GM21423 (cell line): Measurements from ENCODE around the gene ZNF814.
A peak's percentile ranks its signal among the peaks of the same experiment; 100 is the strongest.
"Not testable (repeated sequence)": the region's sequence is repeated elsewhere in the genome, so short reads cannot be mapped to it uniquely, and the experiment has no call there.

Source experiments
- ATAC-seq: cut with Tn5 transposase; IDR thresholded peaks from one replicate; pipeline ENCODE4 v1.9.1; 2021; ENCODE audit warnings: mild to moderate bottlenecking, moderate library complexity; ENCODE audit not compliant: unreplicated experiment

ZNF814 gene

DNA sequence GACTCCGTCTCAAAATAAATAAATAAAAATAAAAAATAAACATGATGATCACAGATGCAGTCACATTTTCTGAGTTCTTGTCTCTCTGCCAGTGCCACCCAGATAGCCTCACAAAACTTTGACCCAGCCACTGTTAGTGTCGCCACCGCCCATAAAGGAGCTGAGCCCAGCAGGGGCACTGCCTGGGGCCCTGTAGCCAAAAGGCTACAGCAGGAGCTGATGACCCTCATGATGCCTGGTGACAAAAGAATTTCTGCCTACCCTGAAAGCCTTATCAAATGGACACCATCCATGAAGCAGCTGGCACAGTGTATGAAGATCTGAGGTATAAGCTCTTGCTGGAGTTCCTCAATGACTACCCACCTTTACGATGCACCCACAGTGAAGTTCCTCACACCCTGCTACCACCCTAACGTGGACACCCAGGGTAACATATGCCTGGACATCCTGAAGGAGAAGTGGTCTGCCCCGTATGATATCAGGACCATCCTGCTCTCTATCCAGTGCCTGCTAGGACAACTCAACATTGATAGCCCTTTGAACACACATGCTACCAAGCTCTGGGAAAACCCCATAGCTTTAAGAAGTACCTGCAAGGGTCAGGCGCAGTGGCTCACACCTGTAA lies 20.9 kb downstream of the ZNF814 start:
- no peak for ATAC-seq

DNA sequence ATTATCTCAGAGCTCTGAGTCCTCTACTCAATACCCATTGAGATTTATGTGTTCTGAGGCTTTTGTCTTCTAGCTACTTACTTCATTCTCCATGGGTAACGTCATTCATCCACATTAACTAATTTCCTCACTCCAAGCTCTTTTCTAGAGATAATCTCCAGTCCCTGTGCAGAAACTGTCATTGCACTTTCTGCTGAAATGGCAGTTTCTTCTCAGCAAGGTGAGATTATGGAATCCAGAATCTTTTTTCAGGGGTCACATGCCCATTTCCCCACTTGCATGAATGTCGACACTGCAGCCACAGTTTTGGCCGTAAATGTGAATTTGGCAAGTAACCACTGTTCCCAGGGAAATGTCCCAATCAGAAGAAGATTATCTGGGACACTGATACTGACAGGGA lies 26.5 kb downstream of the ZNF814 start:
- ATAC-seq = not testable (repeated sequence)

DNA sequence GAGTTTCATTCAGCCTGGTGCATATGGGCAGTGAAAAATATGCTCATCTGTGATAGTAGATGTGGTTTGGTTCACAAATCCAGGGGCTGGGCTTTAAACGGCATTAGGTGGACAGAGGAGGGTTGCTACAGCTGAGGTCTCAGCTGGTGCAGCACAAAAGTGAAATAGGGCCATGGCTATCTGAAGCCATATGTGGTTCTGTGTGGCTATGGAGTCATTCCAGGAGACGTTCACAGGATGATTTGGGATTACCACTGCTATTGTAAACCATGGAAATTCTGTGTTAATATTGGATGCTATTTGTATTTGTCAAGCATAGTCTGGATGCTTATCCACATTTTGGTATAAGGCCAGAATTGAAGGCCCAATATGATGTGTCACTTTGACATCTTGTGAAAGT lies 34.7 kb downstream of the ZNF814 start:
- not testable (repeated sequence) for ATAC-seq

DNA sequence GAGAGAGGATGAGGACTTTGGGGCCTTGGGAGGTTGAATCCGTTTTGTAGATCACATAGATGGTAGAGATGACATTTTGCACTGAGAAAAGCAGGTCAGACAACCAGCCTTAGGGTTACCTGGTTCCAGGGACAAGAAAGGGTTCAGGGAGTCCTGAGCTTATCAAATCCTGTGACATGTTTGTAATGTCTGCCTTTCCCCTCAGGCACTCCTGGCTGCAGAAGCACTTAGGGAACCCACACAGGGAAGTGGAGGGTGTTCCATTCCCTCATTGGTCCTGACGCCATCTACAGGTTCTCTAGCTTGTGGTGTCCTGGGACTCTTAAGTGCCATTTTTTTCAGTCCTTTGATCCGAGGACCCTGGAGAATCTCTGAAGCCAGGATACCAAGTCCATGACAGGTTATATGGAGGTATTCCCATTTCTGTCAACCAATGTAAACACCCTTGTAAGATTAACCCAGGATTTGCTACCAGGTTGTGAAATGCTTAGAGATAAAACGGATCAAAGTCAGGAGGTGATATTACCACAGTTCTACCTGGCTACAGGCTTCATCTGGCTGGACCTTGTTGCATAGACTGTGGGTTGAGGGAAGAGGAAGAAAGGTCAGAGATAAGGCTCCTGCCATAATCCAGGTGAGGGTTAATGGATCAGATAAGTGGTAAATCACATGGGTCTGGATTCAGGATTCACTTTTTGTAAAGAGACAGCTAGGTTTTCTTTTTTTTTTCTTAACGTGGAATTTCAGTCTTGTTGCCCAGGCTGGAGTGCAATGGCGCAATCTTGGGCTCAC lies 36.8 kb downstream of the ZNF814 start:
- not testable (repeated sequence) for ATAC-seq

DNA sequence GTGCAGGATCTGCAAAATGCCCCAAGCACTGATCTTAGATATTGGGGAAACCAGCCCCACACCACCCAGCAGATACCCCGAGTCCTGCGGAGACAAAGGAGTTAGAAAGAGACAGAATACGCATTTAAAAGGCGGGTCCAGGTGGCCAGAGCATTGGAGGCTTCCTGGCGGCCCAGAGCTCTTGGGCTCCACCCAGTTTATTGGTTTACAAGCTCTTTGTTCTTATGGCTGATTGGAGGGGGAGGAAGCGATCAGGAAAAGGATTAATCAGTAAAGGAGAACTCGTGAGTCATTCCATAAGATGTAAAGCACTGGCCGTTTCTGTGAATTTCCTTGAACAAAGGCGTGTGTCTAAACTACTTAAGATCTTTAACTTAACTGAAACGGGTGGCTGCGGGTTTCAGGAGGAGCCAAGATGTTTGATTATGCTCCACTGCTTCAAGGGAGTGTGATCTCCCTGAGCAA lies 38.3 kb downstream of the ZNF814 start:
- ATAC-seq = no peak

DNA sequence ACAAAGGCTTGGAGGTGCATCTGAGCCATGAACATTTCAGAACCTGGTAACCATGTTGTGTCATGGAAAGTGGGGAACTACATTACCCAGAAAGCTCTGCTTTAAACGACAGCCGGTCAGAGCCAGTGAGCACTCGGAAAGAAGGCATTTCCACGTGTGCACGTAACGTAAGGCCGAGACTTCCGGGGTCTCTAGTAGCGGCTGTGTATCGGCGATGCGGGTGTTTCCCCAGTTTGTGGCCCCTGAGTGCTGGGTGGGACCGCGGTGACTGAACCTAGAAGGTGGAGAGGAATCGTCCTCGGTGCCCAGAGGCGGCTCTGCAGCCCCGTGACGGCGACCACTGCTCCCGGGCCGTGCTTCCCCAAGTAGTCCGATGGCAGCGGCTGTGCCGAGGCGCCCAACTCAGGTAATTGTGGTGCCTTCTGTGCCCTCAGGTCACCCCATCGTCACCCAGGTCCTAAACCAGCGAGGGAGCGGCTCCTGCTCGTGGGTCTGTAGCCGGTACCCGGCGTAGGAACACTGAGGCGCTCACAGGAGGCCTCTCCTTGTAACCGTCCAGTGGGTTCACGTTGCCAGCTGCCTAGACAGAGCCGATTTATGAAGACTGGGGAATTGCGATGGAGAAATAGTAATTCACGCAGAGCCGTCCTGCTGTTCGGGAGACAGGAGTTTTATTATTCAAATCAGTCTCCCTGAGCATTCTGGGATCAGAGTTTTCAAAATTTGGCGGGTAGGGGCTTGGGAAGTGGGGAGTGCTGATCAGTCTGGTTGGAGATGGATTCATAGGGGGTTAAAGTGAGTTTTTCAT lies 39.0 kb downstream of the ZNF814 start, which contains the start of gene ZNF587:
Gene ZNF587 (plus strand): TSS at position 194 of the 808 bp plus-strand sequence. CDS start 180 bp downstream, at position 374.
- peak; percentile 99 for ATAC-seq

DNA sequence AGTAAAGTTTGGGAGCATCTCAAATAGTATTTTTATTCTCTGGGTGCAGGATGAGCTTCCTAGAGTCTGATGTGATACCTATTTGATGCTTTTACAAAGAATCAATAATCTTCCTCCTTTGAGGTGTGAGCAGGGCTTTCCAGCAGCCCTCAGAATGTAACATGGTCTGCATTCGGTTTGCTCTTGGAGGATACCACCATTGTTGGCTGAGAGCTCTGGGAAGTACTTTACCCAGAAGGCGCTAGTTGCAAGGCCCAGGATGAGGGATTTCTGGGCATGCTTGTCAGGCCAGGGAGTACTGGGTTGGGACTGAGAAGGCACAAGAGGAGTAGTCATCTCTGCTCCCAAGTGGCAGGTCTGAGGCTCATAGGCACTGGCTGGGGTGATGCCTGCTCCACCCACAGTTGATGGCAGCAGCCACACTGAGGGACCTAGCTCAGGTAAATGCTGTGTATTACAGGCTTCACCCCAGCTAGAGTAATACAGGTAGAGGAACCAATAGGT lies 39.6 kb downstream of the ZNF814 start:
- peak; percentile 28 for ATAC-seq

DNA sequence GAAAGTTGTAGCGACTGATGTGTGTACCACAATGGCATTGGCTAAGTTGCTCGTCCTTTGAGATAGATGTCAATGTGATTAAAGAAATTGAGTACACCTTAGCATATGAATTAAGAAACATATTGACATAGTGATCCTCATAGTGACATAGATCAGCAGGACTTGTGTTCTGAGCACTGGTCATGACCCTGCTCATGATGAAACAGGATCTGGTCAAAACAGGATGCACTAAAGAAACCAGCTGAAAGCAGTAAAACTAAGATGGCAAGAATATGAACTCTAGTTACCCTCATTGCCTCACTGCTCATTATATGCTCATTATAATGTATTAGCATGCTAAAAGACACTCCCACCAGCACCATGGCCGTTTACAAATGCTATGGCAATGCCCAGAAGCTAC lies 41.7 kb downstream of the ZNF814 start:
- not testable (repeated sequence) for ATAC-seq

DNA sequence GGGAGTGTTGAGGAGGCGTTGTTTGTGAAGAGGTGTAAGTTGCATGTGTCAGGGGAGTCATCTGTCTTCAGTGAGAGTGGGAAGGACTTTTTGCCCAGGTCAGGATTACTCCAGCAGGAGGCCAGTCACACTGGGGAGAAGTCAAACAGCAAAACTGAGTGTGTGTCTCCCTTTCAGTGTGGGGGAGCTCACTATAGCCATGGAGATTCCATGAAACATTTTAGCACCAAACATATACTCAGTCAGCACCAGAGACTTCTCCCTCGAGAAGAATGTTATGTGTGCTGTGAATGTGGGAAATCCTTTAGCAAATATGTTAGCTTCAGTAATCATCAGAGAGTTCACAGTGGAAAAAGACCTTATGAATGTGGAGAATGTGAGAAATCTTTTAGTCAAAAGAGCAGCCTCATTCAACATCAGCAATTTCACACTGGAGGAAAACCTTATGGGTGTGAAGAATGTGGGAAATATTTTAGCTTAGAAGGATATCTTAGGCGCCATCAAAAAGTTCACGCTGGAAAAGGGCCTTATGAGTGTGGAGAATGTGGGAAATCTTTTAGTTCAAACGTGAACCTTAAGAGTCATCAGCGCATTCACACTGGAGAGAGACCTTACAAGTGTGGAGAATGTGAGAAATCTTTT lies 47.6 kb downstream of the ZNF814 start:
- no peak for ATAC-seq

DNA sequence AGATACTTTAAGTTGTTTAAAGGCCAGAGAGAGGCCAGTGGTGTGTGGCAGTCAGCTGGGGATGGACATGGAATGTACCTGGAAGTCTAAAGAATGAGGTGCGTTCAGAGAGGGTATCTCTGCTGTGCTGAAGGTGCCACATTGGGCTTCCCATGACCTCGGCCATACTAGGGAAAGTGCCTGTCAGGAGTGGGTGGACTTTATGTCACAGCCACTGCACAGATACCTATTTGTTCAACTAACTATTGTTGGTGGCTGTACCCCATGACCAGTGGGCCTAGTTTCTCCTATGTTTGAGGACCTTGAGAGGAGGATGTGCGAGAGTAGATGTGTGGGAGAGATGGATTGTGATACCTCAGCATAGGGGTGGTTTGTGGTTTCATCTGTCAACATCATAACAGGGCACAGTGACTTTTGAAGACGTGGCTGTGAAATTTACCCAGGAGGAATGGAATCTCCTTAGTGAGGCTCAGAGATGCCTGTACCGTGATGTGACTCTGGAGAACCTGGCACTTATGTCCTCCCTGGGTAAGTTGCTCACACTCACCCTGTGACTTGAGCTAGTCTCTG lies 50.1 kb downstream of the ZNF814 start:
- not testable (repeated sequence) for ATAC-seq

DNA sequence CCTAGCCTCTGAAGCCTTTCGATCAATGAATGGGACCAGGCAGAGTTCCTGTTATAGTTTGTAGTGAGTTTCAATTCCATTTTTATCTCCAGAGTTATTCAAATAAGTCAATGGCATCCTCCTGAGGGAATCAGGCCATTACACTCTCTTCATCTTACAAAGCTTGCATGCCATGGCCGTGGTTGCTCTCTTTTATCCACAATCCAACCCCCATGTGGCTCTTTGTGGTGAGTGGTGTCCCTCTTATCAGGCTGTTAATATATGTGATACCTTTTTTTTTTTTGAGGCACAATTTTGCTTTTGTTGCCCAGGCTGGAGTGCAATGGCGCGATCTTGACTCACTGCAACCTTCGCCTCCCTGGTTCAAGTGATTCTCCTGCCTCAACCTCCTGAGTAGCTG lies 51.8 kb downstream of the ZNF814 start:
- ATAC-seq = not testable (repeated sequence)

DNA sequence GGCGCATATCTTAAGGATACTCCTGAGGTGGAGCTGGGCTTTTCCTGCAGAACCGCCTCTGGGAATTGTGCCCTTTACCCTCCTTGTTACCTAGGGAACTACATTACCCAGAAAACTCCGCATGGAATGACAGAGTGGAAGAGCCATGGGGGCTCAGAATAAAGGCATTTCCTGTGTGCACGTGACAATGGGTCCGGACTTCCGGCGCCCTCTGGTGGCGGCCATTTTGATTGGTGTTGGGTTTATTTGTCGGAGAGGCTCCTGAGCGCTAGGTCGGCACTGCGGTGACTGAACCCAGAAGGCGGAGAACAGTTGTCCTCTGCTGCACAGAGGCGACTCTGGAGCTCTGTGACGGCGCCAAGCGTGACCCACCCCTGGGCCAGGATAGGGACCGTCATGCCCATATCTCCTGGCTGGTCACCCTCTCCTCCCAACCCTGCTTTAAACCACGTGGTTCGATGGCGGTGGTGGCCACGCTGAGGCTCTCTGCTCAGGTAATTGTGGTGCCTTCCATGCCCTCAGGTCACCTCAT lies 58.7 kb downstream of the ZNF814 start, which contains the start of gene ZNF587B:
Gene ZNF587B (plus strand): TSS at position 229 of the 532 bp plus-strand sequence. CDS start 230 bp downstream, at position 459.
- ATAC-seq = no peak

DNA sequence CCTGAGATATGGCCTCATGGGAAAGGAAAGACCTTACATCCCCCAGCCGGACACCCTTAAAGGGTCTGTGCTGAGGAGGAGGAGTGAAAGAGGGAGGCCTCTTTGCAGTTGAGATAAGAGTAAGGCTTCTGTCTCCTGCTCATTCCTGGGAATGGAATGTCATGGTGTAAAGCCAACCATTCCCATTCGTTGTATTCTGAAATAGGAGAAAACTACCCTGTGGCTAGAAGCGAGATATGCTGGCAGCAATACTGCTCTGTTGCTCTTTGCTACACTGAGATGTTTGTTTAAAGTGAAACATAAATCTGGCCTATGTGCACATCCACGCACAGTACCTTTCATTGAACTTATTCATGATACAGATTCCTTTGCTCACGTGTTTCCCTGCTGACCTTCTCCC lies 59.5 kb downstream of the ZNF814 start:
- no peak for ATAC-seq

DNA sequence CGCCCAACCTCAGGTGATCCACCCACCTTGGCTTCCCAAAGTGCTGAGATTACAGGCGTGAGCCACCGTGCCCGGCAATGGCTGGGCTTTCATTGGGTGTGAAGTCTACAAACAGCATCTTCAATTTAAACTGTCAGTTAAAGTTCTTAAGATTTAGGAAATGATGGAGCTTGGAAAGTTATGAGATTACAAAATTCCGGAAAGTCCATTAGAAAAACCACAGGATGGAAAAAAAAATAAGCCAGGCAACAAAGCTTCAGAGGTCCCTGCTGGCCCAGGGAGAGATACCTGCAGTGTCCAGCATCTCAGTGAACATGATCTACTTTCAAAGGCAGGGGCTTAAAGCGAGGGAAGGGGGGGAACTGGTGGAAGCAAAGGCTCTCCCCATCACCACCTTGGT lies 63.3 kb downstream of the ZNF814 start:
- ATAC-seq = no peak

DNA sequence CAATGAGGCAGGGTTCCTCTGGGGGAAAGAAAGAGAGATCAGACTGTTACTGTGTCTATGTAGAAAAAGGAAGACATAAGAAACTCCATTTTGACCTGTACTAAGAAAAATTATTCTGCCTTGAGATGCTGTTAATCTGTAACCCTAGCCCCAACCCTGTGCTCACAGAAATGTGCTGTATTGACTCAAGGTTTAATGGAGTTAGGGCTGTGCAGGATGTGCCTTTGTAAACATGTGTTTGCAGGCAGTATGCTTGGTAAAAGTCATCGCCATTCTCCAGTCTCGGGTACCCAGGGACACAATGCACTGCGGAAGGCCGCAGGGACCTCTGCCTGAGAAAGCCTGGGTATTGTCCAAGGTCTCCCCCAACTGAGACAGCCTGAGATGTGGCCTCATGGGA lies 65.2 kb downstream of the ZNF814 start:
- not testable (repeated sequence) for ATAC-seq

DNA sequence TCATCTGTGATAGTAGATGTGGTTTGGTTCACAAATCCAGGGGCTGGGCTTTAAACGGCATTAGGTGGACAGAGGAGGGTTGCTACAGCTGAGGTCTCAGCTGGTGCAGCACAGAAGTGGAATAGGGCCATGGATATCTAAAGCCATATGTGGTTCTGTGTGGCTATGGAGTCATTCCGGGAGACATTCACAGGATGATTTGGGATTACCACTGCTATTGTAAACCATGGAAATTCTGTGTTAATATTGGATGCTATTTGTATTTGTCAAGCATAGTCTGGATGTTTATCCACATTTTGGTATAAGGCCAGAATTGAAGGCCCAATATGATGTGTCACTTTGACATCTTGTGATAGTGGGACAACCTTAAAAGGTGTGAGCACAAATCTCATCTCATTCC lies 65.7 kb downstream of the ZNF814 start:
- ATAC-seq = not testable (repeated sequence)

DNA sequence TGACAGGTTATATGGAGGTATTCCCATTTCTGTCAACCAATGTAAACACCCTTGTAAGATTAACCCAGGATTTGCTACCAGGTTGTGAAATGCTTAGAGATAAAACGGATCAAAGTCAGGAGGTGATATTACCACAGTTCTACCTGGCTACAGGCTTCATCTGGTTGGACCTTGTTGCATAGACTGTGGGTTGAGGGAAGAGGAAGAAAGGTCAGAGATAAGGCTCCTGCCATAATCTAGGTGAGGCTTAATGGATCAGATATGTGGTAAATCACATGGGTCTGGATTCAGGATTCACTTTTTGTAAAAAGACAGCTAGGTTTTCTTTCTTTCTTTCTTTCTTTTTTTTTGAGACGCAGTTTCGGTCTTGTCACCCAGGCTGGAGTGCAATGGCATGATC lies 67.3 kb downstream of the ZNF814 start:
- not testable (repeated sequence) for ATAC-seq

DNA sequence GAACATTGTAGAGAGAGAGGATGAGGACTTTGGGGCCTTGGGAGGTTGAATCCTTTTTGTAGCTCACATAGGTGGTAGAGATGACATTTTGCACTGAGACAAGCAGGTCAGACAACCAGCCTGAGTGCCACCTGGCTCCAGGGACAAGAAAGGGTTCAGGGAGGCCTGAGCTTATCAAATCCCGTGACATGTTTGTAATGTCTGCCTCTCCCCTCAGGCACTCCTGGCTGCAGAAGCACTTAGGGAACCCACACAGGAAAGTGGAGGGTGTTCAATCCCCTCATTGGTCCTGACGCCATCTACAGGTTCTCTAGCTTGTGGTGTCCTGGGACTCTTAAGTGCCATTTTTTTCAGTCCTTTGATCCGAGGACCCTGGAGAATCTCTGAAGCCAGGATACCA lies 67.7 kb downstream of the ZNF814 start:
- ATAC-seq = not testable (repeated sequence)

DNA sequence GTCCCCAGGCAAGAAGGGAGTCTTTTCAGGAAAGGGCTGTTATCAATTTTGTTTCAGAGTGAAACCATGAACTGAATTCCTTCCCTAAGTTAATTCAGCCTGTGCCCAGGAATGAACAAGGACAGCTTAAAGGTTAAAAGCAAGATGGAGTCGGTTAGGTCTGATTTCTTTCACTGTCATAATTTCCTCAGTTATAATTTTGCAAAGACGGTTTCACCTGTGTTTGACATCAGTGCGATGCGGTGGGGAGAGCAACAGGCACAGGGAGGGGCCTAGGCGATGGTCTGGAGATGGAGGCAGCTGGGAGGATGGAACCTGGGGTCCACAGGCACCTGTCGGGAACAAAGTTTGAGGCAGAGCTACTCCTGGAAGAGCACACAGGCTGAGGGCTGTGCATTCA lies 68.2 kb downstream of the ZNF814 start:
- no peak for ATAC-seq
